ENCODE data around the gene DDO.

DDO gene

GRCh38 chr6:110421749-110422443, 6.5 kb upstream of the DDO start:
- WGBS, 2 experiments, result 78 to 79% methylated on average over 4 of the region's 4 CpGs
- no peak overlapping the region for H3K27ac ChIP-seq (ENCODE audit: insufficient read depth, low read depth, low read length, poor library complexity, severe bottlenecking)
- H3K9me3 ChIP-seq (ENCODE audit: control insufficient read depth, low read length), result no peaks in the 10 kb centered on the region
- H3K27me3 ChIP-seq (ENCODE audit: control insufficient read depth, insufficient read depth, low read length, poor library complexity, severe bottlenecking), result no peaks in the 10 kb centered on the region
- H3K4me1 ChIP-seq (ENCODE audit: control insufficient read depth, insufficient read depth, low read length), result no peaks in the 10 kb centered on the region
- H3K36me3 ChIP-seq (ENCODE audit: control insufficient read depth, insufficient read depth, low read length), result no peaks in the 10 kb centered on the region
- H3K4me3 ChIP-seq (ENCODE audit: insufficient read depth, low read depth, low read length), result no peak overlapping the region

GRCh38 chr6:110419028-110419739, 3.8 kb upstream of the DDO start:
- no peaks in the 10 kb centered on the region for H3K9me3 ChIP-seq (ENCODE audit: control insufficient read depth, low read length)
- 87% methylated on average over 6 of the region's 6 CpGs for WGBS, 2 experiments

GRCh38 chr6:110418594-110418993, 3.2 kb upstream of the DDO start:
- no peaks in the 10 kb centered on the region for H3K4me1 ChIP-seq (ENCODE audit: control insufficient read depth, insufficient read depth, low read length)
- H3K27me3 ChIP-seq (ENCODE audit: control insufficient read depth, insufficient read depth, low read length, poor library complexity, severe bottlenecking), result no peaks in the 10 kb centered on the region
- no peaks in the 10 kb centered on the region for H3K9me3 ChIP-seq (ENCODE audit: control insufficient read depth, low read length)
- no peaks in the 10 kb centered on the region for H3K36me3 ChIP-seq (ENCODE audit: control insufficient read depth, insufficient read depth, low read length)
- H3K27ac ChIP-seq (ENCODE audit: insufficient read depth, low read depth, low read length, poor library complexity, severe bottlenecking), result no peak overlapping the region
- 93 to 96% methylated on average over 3 of the region's 3 CpGs for WGBS, 2 experiments
- no peak overlapping the region for H3K4me3 ChIP-seq (ENCODE audit: insufficient read depth, low read depth, low read length)

More at GRCh38 chr6:110419028-110419739, 3.8 kb upstream of the DDO start:
- Histone ChIP-seq H3K27me3 (ENCODE audit: control insufficient read depth, insufficient read depth, low read length, poor library complexity, severe bottlenecking) (no peaks in the 10 kb centered on the region), H3K4me1 (ENCODE audit: control insufficient read depth, insufficient read depth, low read length) (no peaks in the 10 kb centered on the region), H3K4me3 (ENCODE audit: insufficient read depth, low read depth, low read length) (no peak overlapping the region), H3K36me3 (ENCODE audit: control insufficient read depth, insufficient read depth, low read length) (no peaks in the 10 kb centered on the region), H3K27ac (ENCODE audit: insufficient read depth, low read depth, low read length, poor library complexity, severe bottlenecking) (no peak overlapping the region)

- H3K4me1 ChIP-seq (ENCODE audit: control insufficient read depth, insufficient read depth, low read length), result no peaks in the 10 kb centered on the region
- H3K27ac ChIP-seq (ENCODE audit: insufficient read depth, low read depth, low read length, poor library complexity, severe bottlenecking), result no peak overlapping the region
- H3K9me3 ChIP-seq (ENCODE audit: control insufficient read depth, low read length), result no peaks in the 10 kb centered on the region
- no peaks in the 10 kb centered on the region for H3K36me3 ChIP-seq (ENCODE audit: control insufficient read depth, insufficient read depth, low read length)
- no peaks in the 10 kb centered on the region for H3K27me3 ChIP-seq (ENCODE audit: control insufficient read depth, insufficient read depth, low read length, poor library complexity, severe bottlenecking)
- no peak overlapping the region for H3K4me3 ChIP-seq (ENCODE audit: insufficient read depth, low read depth, low read length)
- 89 to 92% methylated on average over 4 of the region's 4 CpGs for WGBS, 2 experiments
These were observed 706 bp downstream of the DDO start for GRCh38 chr6:110414669-110415068.

- Histone ChIP-seq H3K4me3 (ENCODE audit: insufficient read depth, low read depth, low read length) (no peak overlapping the region), H3K9me3 (ENCODE audit: control insufficient read depth, low read length) (no peaks in the 10 kb centered on the region), H3K27me3 (ENCODE audit: control insufficient read depth, insufficient read depth, low read length, poor library complexity, severe bottlenecking) (no peaks in the 10 kb centered on the region), H3K4me1 (ENCODE audit: control insufficient read depth, insufficient read depth, low read length) (no peaks in the 10 kb centered on the region), H3K36me3 (ENCODE audit: control insufficient read depth, insufficient read depth, low read length) (no peaks in the 10 kb centered on the region), H3K27ac (ENCODE audit: insufficient read depth, low read depth, low read length, poor library complexity, severe bottlenecking) (no peak overlapping the region)
- 93 to 94% methylated on average over 8 of the region's 8 CpGs for WGBS, 2 experiments
These were observed 3.0 kb downstream of the DDO start for GRCh38 chr6:110412360-110412759.

GRCh38 chr6:110410511-110410910, 4.9 kb downstream of the DDO start:
- Histone ChIP-seq H3K4me3 (ENCODE audit: insufficient read depth, low read depth, low read length) (no peak overlapping the region), H3K4me1 (ENCODE audit: control insufficient read depth, insufficient read depth, low read length) (no peaks in the 10 kb centered on the region), H3K27me3 (ENCODE audit: control insufficient read depth, insufficient read depth, low read length, poor library complexity, severe bottlenecking) (no peaks in the 10 kb centered on the region), H3K36me3 (ENCODE audit: control insufficient read depth, insufficient read depth, low read length) (no peaks in the 10 kb centered on the region), H3K9me3 (ENCODE audit: control insufficient read depth, low read length) (no peaks in the 10 kb centered on the region), H3K27ac (ENCODE audit: insufficient read depth, low read depth, low read length, poor library complexity, severe bottlenecking) (no peak overlapping the region)
- 81 to 82% methylated on average over 4 of the region's 4 CpGs for WGBS, 2 experiments

GRCh38 chr6:110409794-110410193, 5.6 kb downstream of the DDO start:
- no peaks in the 10 kb centered on the region for H3K9me3 ChIP-seq (ENCODE audit: control insufficient read depth, low read length)
- no peaks in the 10 kb centered on the region for H3K36me3 ChIP-seq (ENCODE audit: control insufficient read depth, insufficient read depth, low read length)
- no peak overlapping the region for H3K4me3 ChIP-seq (ENCODE audit: insufficient read depth, low read depth, low read length)
- no peaks in the 10 kb centered on the region for H3K4me1 ChIP-seq (ENCODE audit: control insufficient read depth, insufficient read depth, low read length)
- H3K27ac ChIP-seq (ENCODE audit: insufficient read depth, low read depth, low read length, poor library complexity, severe bottlenecking), result no peak overlapping the region
- no peaks in the 10 kb centered on the region for H3K27me3 ChIP-seq (ENCODE audit: control insufficient read depth, insufficient read depth, low read length, poor library complexity, severe bottlenecking)

GRCh38 chr6:110408901-110409300, 6.5 kb downstream of the DDO start:
- Histone ChIP-seq H3K4me1 (ENCODE audit: control insufficient read depth, insufficient read depth, low read length) (no peaks in the 10 kb centered on the region), H3K36me3 (ENCODE audit: control insufficient read depth, insufficient read depth, low read length) (no peaks in the 10 kb centered on the region), H3K4me3 (ENCODE audit: insufficient read depth, low read depth, low read length) (no peak overlapping the region), H3K9me3 (ENCODE audit: control insufficient read depth, low read length) (no peaks in the 10 kb centered on the region), H3K27ac (ENCODE audit: insufficient read depth, low read depth, low read length, poor library complexity, severe bottlenecking) (no peak overlapping the region), H3K27me3 (ENCODE audit: control insufficient read depth, insufficient read depth, low read length, poor library complexity, severe bottlenecking) (no peaks in the 10 kb centered on the region)
- 78 to 79% methylated on average over 6 of the region's 6 CpGs for WGBS, 2 experiments

- no peaks in the 10 kb centered on the region for H3K36me3 ChIP-seq (ENCODE audit: control insufficient read depth, insufficient read depth, low read length)
- WGBS, 2 experiments, result 92 to 93% methylated on average over 8 of the region's 8 CpGs
- no peak overlapping the region for H3K4me3 ChIP-seq (ENCODE audit: insufficient read depth, low read depth, low read length)
- no peaks in the 10 kb centered on the region for H3K27me3 ChIP-seq (ENCODE audit: control insufficient read depth, insufficient read depth, low read length, poor library complexity, severe bottlenecking)
- H3K4me1 ChIP-seq (ENCODE audit: control insufficient read depth, insufficient read depth, low read length), result no peaks in the 10 kb centered on the region
- no peaks in the 10 kb centered on the region for H3K9me3 ChIP-seq (ENCODE audit: control insufficient read depth, low read length)
- no peak overlapping the region for H3K27ac ChIP-seq (ENCODE audit: insufficient read depth, low read depth, low read length, poor library complexity, severe bottlenecking)
These were observed 10.8 kb downstream of the DDO start for GRCh38 chr6:110404607-110405006.

- H3K27me3 ChIP-seq (ENCODE audit: control insufficient read depth, insufficient read depth, low read length, poor library complexity, severe bottlenecking), result no peaks in the 10 kb centered on the region
- H3K27ac ChIP-seq (ENCODE audit: insufficient read depth, low read depth, low read length, poor library complexity, severe bottlenecking), result no peak overlapping the region
- 93 to 100% methylated on average over 3 to 4 of the region's 4 CpGs for WGBS, 2 experiments
- H3K4me1 ChIP-seq (ENCODE audit: control insufficient read depth, insufficient read depth, low read length), result no peaks in the 10 kb centered on the region
- no peak overlapping the region for H3K4me3 ChIP-seq (ENCODE audit: insufficient read depth, low read depth, low read length)
- no peaks in the 10 kb centered on the region for H3K9me3 ChIP-seq (ENCODE audit: control insufficient read depth, low read length)
- no peaks in the 10 kb centered on the region for H3K36me3 ChIP-seq (ENCODE audit: control insufficient read depth, insufficient read depth, low read length)
These were observed 13.7 kb downstream of the DDO start for GRCh38 chr6:110401585-110402176.

Measured in ectodermal cell (in vitro differentiated cells).